Measurements from ENCODE around the gene CHID1.
A peak's percentile ranks its signal among the peaks of the same experiment; 100 is the strongest.

Gene CHID1

GRCh38 chr11:827146-827896 is 83.3 kb downstream of the CHID1 start:
- FAIRE-seq (peak; percentile 84), DNase-seq (ENCODE audit: insufficient read length, low spot score) (no peak)

DNA sequence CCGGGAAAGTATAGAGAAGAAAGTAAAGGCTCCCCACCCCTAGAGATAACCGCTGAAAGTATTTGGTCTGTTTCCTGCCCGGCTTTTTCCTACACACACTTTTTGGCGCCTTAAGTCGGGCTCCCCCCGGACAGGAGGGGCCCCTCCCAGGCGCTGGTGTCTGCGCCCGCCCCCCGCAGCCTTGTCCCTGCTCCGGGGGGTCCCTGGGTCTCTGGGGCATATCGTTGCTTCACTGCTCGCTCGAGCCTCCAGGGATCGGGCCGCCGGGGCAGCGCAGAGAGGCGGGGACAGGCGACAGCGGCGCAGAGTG is 83.8 kb downstream of the CHID1 start:
- DNase-seq (ENCODE audit: insufficient read length, low spot score): no peak
- peak; percentile 88 for FAIRE-seq

DNA sequence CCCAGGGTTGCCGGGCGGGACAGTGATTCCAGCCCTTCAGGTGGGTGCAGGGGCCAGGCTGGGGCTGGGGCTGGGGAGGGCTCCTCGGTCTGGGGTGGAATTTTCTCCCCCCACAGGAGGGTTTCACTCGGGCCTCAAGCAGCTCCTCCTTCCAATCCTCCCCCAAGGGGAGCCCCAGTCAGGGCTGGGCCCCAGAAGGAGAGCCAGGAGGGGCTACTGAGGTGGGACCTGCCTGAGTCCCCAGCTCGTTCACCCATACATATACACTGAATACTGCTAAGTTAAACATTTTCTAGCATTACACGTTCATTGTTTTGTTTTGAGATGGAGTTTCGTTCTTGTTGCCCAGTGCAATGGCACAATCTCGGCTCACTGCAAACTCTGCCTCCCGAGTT is 84.4 kb downstream of the CHID1 start:
- FAIRE-seq: peak; percentile 68

DNA sequence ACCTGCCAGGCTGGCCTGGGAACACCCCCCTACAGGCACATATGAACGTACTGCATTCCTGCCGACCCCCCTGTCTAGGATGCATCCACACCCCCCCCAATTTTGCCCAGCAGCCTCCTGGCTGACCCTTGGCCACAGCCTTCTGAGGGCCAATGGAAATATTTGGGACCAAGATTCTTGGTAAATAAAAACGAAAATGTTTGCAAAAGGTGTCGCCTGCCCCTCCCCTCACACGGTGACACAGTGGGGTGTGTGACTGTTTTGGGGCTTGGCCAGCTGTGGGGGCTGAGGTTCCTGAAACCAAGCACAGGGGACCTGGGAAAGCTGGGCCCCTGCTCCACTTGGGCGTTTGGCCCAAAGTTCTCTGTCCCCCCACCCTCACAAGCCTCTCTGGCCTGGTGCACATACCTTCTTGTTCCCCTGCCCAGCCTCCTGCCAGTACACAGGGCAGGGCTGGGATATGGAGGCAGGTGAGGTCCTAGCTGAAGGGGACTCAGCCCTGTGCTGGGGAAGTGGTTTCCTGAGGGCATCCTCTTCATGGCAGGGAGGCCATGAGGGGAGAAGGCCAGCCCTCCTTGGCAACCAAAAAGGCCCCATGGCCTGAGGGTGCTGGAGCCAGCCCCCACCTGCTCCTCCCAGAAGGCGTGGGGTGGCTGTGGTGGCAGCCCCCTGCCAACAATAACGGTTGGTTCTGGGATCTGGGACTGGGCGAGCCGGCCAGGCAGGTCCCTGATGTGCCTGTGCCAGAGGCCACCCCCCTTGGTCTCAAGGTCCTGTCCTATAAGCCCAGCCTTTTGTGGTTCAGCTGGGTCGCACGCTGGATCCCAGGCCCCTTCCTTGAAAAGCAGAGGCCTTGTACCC is 85.0 kb downstream of the CHID1 start:
- FAIRE-seq (no peak), DNase-seq (ENCODE audit: insufficient read length, low spot score) (no peak)

More for the DNA sequence above, 84.4 kb downstream of the CHID1 start:
- no peak for DNase-seq (ENCODE audit: insufficient read length, low spot score)

- no peak for DNase-seq (ENCODE audit: insufficient read length, low spot score)
- no peak for FAIRE-seq
Observed at GRCh38 chr11:824942-825341, 85.7 kb downstream of the CHID1 start.

GRCh38 chr11:824292-824880 is 86.2 kb downstream of the CHID1 start:
- no peak for DNase-seq (ENCODE audit: insufficient read length, low spot score)

GRCh38 chr11:823441-824291 is 86.9 kb downstream of the CHID1 start:
- no peak for FAIRE-seq
- DNase-seq (ENCODE audit: insufficient read length, low spot score): no peak

More at GRCh38 chr11:824292-824880, 86.2 kb downstream of the CHID1 start:
- FAIRE-seq: no peak

DNA sequence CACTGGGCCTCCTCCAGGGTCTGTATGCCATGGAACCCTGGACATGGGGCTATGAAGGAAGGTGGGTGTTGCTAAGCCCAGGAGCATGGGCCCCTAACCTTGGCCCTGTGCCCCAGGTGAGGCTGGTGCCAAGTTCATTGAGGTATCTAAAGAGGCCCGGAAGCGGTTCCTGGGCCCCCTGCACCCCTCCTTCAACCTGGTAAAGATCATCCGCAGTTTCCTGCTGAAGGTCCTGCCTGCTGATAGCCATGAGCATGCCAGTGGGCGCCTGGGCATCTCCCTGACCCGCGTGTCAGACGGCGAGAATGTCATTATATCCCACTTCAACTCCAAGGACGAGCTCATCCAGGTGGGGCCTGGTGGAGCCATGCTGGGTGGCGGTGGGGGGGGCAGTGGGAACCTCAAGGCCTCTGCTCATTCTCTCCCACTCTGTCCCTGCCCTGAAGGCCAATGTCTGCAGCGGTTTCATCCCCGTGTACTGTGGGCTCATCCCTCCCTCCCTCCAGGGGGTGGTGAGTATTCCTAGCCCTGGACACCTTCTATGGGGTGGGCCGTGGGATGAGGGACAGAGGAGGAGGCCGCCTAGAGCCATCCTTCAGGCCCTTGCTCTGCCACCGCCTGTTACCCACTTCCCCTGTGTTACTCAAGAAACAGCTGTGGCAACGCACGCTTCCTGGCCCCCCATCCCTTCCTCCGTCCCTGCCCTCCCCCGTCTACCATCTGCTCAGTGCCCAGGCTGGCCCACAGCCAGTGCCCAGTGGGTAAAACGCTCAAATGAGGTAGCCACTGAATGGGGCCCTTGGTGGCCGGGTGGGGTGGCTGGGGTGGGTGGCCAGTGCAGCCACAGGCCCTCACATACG is 88.9 kb downstream of the CHID1 start:
- FAIRE-seq: no peak
- DNase-seq (ENCODE audit: insufficient read length, low spot score): no peak

GRCh38 chr11:820655-821511 is 89.7 kb downstream of the CHID1 start:
- DNase-seq (ENCODE audit: insufficient read length, low spot score) (no peak), FAIRE-seq (no peak)

DNA sequence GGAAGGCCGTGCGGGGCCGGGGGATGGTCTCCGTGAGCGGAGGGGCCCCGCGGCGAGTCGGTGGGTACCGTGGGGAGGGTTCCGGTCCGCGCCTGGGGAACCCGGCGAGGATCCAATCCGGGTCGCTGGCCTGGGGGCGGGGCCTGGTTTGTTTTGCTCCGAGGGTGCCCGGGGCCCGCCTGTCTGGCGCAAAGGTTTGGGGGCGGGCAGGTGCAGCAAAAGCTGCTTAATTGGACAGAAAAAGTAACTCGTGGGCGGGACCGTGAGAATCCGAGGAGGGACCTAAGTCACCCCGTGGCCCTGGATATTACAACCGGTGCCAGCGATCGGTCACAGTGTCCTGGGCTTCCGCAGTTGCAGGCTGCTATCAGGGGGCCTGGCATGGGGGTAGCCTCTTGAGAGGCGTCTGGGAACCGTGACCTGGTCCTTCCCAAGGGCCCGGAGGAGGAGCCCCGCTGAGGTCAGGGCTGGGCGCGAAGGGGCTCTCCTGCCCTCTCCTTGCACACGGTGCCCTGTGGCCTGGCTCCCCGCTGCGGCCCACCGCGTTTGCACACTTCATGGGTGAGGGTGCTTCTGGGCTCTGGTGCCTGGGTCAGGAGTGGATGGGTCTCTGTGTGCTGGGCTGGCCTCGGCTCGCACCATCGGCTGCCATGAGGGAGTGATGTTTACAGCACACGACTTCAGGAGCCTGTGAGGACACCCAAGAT is 90.5 kb downstream of the CHID1 start:
- FAIRE-seq (peak; percentile 98), DNase-seq (ENCODE audit: insufficient read length, low spot score) (peak; percentile 98)

DNA sequence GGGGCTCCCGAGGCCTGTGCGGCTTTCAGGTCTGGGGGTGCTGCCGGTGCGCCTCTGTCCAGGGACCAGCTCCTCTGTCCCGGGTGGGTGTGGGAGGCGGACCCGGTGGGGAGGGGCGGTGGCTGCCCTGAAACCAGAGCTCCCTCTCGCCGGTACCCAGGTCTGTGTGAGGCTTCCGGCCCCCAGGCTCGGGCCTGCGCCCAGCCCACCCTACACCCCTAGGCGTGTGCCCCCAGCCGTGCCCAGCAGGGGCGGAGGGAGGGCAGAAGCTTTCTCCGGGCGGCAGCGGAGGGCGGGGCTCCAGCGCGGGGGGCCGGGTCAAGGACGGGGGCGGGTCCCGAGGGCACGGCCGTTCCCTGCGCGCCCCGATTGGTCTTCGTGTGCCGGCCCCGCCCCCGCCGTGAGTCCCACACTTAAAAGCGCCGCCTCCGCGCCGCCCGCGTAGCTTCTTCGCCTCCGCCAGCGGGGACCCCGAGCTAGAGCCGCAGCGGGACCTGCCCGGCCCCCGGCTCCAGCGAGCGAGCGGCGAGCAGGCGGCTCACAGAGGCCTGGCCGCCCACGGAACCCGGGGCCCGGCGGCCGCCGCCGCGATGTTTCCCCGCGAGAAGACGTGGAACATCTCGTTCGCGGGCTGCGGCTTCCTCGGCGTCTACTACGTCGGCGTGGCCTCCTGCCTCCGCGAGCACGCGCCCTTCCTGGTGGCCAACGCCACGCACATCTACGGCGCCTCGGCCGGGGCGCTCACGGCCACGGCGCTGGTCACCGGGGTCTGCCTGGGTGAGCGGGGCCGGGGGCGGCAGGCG is 91.3 kb downstream of the CHID1 start:
- peak; percentile 80 for FAIRE-seq

GRCh38 chr11:818396-819128 is 92.0 kb downstream of the CHID1 start, which contains the start of gene PNPLA2:
PNPLA2 (plus strand) TSS chr11:818914; CDS start chr11:819719, 805 bp downstream.
- DNase-seq (ENCODE audit: insufficient read length, low spot score): no peak
- no peak for FAIRE-seq

More for the DNA sequence above, 91.3 kb downstream of the CHID1 start:
- DNase-seq (ENCODE audit: insufficient read length, low spot score): peak; percentile 88
